HG03159 (cell line): Measurements from ENCODE around the gene PDCD10.

Experiments used
- ATAC-seq: cut with Tn5 transposase; IDR thresholded peaks from one replicate; pipeline ENCODE4 v1.9.1; 2021; ENCODE audit warnings: mild to moderate bottlenecking, moderate library complexity; ENCODE audit not compliant: unreplicated experiment

The PDCD10 gene

GRCh38 chr3:167735233-167736138, 794 bp upstream of the PDCD10 start, which contains the start of gene SERPINI1:
TSS of gene SERPINI1 (plus strand) at chr3:167735721. CDS start at chr3:167789129, 53,408 bp downstream.
- peak; percentile 57 for ATAC-seq

DNA sequence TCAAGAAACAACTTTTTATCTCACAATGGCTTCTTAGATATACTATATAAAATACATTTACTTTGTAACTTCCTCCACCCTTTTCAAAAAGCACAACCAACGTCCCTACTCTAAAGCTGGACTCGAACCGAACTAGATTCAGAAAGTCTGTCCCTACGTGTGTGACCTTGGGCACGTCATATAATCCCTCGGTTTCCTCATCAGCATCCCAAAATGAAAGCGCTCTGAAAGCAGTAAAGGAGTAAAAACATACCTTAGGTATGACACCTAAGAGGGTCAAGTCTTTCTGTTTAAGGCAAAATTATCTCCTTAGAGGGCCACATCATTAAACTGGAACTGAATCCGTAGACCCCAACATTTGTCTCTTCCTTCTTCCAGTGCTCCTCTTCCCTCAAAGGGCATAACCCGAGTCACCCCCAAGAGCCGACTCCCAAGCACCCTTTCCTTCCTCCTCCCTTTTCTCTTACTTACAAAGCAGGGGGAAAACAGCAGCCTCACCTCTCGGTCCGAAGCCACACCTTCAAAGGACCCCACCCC, 663 bp downstream of the PDCD10 start:
- ATAC-seq, result no peak

DNA sequence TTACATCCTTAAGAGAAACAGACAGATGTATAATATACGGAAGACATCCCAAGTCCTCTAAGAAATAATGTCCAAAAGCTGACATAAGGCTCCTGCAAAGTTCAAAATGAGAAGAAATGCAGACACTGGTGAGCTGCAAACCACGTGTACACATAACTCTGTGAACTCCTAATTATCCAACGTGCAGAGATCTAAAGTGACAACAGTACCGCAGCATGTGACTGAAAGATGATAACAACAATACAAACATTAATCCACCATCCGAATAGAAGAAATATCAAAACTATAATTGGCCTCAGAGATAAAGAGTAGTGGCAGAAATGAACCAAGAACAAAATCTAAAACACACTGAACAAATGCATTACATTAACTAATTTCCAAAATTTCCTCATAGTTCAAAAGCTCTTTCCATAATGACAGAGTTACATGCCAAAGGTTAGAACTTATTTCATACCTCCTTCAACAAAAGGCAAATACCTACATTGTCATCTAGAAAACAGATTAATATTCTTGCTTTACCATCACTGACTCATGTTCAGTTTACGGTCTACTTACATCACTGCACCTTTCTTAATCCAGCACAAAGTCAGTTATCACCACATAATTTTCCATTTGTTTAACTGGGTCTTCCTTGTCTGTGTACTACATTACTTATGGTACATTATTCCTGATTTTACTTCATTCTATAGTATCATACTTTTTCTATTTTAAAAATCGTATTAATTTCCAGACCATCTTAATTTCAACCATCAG, 2.2 kb downstream of the PDCD10 start:
- ATAC-seq, result no peak

DNA sequence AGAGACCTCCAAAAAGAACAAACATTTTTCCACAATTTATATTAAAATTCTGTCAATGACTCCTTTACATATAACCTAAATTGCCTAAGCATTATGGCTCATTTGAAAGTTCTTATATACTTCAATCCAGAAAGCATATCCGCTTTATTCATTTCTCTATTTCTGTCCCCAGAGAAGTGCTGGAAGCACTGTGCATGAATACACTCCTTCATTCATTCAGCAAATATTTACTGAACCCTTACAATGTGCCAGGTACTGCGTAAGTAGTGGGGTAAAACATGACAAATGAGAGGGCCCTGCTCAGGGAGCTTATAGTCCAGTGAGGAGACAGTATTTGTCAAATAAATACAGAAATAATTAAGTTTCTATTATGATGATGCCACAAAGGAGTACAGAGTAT, 3.3 kb downstream of the PDCD10 start:
- ATAC-seq, result no peak

- ATAC-seq, result no peak
Observed at GRCh38 chr3:167729591-167729990, 5.1 kb downstream of the PDCD10 start.

DNA sequence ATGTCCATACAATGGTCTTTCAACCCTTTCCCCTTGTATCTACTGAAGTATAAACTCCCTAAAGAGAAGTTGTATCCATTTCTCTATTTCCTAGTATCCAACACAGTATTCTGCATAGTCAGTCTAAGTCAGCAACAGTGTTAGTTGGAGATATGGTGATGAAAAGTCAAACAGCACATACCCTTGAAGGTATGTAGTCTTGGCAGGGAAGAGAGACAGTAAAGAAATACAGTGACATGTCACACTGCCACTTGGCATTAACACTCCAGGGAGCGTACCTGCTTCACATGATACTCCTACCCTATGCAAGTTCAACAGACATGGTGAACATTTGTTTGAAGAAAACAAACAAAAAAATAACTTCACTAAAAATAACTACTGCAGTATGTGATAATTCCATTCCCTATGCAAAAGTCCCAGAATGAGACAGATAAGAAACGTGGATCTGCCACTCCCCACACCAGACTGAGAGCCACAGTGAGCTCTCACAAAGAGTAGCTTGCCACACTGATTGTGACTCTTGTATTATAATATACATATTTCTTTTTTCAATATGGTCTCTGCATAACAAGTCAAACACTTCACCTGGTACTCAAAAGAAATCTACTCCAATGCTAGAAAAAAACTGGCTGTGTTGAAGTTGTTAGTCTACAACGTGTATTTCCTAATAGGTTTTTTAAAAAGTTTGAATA, 5.9 kb downstream of the PDCD10 start:
- ATAC-seq, result no peak

- ATAC-seq, result no peak
Observed at GRCh38 chr3:167728176-167728575, 6.5 kb downstream of the PDCD10 start.

- ATAC-seq, result no peak
Observed at GRCh38 chr3:167723872-167724271, 10.8 kb downstream of the PDCD10 start.

GRCh38 chr3:167723025-167723512, 11.6 kb downstream of the PDCD10 start:
- ATAC-seq, result no peak

- ATAC-seq, result no peak
Observed at GRCh38 chr3:167718582-167718981, 16.1 kb downstream of the PDCD10 start.

DNA sequence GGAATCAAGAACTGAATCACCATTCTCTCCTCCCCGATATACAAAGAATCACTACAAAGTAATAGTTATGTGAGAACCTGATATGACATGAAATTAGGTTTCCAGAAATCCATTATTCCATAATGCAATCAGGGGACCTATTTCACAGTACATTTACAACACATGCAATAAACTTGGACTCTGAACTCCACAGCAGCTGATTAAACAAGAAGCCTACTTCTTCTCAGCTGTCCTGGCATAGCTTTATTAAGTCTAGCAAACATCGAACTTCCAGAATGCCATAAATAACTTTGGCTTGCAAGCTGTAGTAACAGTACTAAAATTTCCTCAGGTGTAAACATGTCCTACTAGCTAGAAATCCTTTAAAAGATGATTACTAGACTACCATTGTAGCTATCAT, 17.8 kb downstream of the PDCD10 start:
- no peak for ATAC-seq

DNA sequence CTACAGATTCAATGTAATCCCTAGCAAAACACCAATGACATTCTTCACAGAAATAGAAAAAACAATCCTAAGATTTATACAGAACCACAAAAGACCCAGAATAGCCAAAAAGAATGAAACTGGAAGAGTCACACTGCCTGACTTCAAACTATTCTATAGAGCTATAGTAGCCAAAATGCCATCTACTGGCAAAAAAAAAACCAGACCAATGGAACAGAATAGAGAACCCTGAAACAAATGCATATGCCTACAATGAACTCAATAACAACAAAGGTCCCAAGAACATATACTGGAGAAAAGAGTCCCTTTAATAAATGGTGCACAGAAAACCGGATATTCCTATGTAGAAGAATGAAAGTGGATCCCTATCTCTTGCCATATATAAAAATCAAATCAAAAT, 19.8 kb downstream of the PDCD10 start:
- ATAC-seq, result no peak

DNA sequence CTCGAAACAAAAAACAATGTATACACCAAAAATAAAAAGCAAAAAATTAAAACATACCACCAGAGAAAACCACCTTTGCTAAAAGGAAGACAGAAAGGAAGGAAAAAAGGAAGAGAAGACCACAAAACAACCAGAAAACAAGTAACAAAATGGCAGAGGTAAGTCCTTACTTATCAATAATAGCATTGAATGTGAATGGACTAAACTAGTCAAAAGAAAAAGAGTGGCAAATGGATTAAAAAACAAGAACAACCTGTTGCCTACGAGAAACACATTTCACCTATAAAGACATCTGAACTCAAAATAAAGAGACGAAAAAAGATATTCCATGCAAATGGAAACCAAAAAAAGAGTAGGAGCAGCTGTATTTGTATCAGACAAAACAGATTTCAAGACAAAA, 22.2 kb downstream of the PDCD10 start:
- no peak for ATAC-seq

- ATAC-seq, result no peak
Observed at GRCh38 chr3:167711439-167711838, 23.3 kb downstream of the PDCD10 start.

DNA sequence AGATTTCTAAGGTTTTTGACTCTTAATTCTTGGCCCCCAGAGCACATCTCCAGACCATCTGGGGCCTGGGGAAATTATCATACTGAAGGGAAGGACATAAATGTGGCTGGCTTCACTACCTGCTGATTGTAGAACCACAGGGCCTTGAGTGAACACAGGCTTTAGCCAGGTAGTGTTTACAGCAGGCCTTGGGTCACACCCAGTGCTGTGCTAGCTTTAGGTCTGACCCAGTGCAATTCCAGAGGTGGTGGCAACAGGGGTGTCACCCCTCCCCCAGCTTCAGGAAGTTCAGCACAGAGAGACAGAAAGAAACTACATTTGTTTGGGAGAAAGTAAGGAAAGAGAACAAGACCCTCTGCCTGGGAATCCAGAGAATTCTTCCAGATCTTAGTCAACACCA, 24.1 kb downstream of the PDCD10 start:
- ATAC-seq, result no peak

GRCh38 chr3:167709690-167710089, 25.0 kb downstream of the PDCD10 start:
- no peak for ATAC-seq

DNA sequence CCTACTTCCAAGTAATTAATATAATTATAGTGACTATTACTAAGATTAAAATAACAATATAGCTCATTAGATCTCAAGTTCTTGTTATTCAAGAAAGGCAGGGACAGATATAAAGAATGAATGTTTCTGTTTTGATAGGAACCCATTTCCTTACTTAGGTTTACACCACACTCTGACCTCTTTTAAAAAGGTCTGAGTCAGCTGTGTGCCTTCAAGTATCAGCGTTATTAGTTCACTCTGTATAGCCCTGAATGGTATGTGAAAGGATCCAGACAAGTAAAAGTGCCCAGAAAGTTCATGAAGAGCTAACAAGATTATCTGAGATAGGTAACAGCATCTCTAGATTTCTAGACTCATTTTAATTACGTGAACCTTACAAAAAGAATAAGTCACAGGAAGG, 28.9 kb downstream of the PDCD10 start:
- ATAC-seq, result no peak

DNA sequence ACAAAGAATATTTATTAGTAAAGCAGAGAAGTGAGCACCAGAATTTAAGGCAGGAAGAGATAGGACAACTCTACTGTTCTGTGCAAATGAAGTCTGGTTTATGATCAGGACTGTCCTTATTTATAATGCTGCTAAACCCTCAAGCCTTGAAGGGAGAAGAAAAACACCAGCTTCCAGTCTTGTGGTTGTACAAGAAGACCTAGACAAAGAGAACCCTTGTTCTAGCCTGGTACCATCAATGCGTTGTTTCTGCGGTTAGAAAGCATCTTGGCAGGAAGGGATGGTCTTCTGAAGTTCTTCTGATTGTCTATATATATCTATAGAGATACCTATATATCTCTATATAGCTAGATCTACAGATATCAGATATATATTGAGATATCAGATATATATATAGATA, 33.8 kb downstream of the PDCD10 start:
- no peak for ATAC-seq

- ATAC-seq, result no peak
Observed at GRCh38 chr3:167700046-167700445, 34.6 kb downstream of the PDCD10 start.

DNA sequence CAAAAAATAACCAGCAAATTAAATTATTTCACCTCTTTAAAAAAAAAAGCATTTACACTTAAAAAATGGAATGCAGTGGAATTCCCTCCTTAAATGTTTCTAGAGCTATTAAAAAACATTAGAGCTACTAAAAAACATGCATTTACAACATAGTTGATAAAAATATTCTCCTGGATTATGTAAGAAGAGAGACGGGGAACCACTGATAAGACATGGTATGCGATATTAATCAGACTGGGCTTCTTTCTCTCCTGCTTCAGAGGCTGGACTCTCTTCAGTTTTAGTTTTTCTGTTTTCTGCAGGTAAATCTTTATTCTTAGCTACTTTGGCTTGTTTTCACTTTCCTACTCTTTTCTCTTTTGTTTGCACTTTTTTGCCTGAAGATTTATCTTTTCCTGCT, 40.6 kb downstream of the PDCD10 start:
- ATAC-seq, result no peak

- ATAC-seq, result peak; percentile 100
Observed at GRCh38 chr3:167691366-167691765, 43.3 kb downstream of the PDCD10 start.
